Liver (tissue), 9 donors: ENCODE measurements around the gene TRIM17. TPM values are rescaled to one million over a fixed set of nuclear protein-coding genes. Genes with fewer than 3 reads are reported as not detected.

Experiments used
- DNase-seq: peaks from one replicate; pipeline ENCODE4 v3.0.0-alpha.2; 2017; ENCODE audit warnings: low spot score
- H3K27ac ChIP-seq, 2 donors: one replicate each; pipeline ENCODE4 v1.7.0; 2013; ENCODE audit warnings: inconsistent platforms in 2 of 2, low read length in 2 of 2, control low read depth in 1 of 2, low read depth in 1 of 2, mild to moderate bottlenecking in 1 of 2
- H3K27me3 ChIP-seq, 4 donors: one replicate each; pipeline versions ENCODE4 v1.6.1 to v1.7.0; 2013; ENCODE audit warnings: low read length in 3 of 4, inconsistent platforms in 1 of 4, mild to moderate bottlenecking in 1 of 4, moderate library complexity in 1 of 4; ENCODE audit not compliant: control insufficient read depth in 4 of 4, insufficient read depth in 4 of 4
- H3K36me3 ChIP-seq, 4 donors: one replicate each; pipeline versions ENCODE4 v1.6.1 to v1.7.0; 2013; ENCODE audit warnings: low read length in 3 of 4, mild to moderate bottlenecking in 3 of 4, low read depth in 1 of 4, moderate library complexity in 1 of 4; ENCODE audit not compliant: control insufficient read depth in 4 of 4, insufficient read depth in 3 of 4
- H3K4me1 ChIP-seq, 4 donors: one replicate each; pipeline versions ENCODE4 v1.6.1 to v1.7.0; 2013; ENCODE audit warnings: low read length in 3 of 4, mild to moderate bottlenecking in 3 of 4, moderate library complexity in 1 of 4; ENCODE audit not compliant: control insufficient read depth in 4 of 4, insufficient read depth in 4 of 4
- H3K4me3 ChIP-seq, 3 donors: one replicate each; pipeline versions ENCODE4 v1.6.1 to v1.7.0; 2013; ENCODE audit warnings: low read length in 3 of 3, control low read depth in 1 of 3, low read depth in 1 of 3, mild to moderate bottlenecking in 1 of 3
- H3K9ac ChIP-seq, 2 donors: one replicate each; pipeline ENCODE4 v1.7.0; 2013; ENCODE audit warnings: low read length in 2 of 2, mild to moderate bottlenecking in 2 of 2, moderate library complexity in 2 of 2, control low read depth in 1 of 2, low read depth in 1 of 2
- H3K9me3 ChIP-seq, 4 donors: one replicate each; pipeline versions ENCODE4 v1.6.1 to v1.7.0; 2013; ENCODE audit warnings: low read length in 3 of 4; ENCODE audit not compliant: control insufficient read depth in 4 of 4
- CTCF ChIP-seq: fragments of 150-350 bp; IDR thresholded peaks from 2 replicates; pipeline ENCODE4 v1.5.1; 2017; ENCODE audit warnings: improper control_type of control experiment, low read depth, low read length; ENCODE audit not compliant: missing input control
- EGR1 ChIP-seq, 2 donors: IDR thresholded peaks; 2 replicates each; pipeline ENCODE4 v1.6.1; 2016 to 2018; ENCODE audit warnings: antibody characterized with exemption in 2 of 2, low read depth in 2 of 2
- HNF4A ChIP-seq, 2 donors: conservative IDR thresholded peaks; 2 replicates each; pipeline ENCODE4 v1.6.1; 2016; ENCODE audit warnings: antibody characterized with exemption in 2 of 2, mild to moderate bottlenecking in 2 of 2
- HNF4G ChIP-seq: IDR thresholded peaks from 2 replicates; pipeline ENCODE4 v1.6.1; 2016; ENCODE audit warnings: antibody characterized with exemption
- JUND ChIP-seq, 2 donors: IDR thresholded peaks; 2 replicates each; pipeline ENCODE4 v1.6.1; 2016; ENCODE audit warnings: antibody characterized with exemption in 2 of 2
- MAX ChIP-seq: IDR thresholded peaks from 2 replicates; pipeline ENCODE4 v1.6.1; 2016; ENCODE audit warnings: antibody characterized with exemption
- RAD21 ChIP-seq, 2 donors: IDR thresholded peaks; 2 replicates each; pipeline ENCODE4 v1.6.1; 2016; ENCODE audit warnings: antibody characterized with exemption in 2 of 2, mild to moderate bottlenecking in 2 of 2
- RXRA ChIP-seq, 2 donors: IDR thresholded peaks; 2 replicates each; pipeline ENCODE4 v1.6.1; 2017 to 2018; ENCODE audit warnings: antibody characterized with exemption in 2 of 2, mild to moderate bottlenecking in 1 of 2
- SP1 ChIP-seq: IDR thresholded peaks from 2 replicates; pipeline ENCODE4 v1.6.1; 2018; ENCODE audit warnings: antibody characterized with exemption, mild to moderate bottlenecking
- TAF1 ChIP-seq: conservative IDR thresholded peaks from 2 replicates; pipeline ENCODE4 v1.6.1; 2016; ENCODE audit warnings: antibody characterized with exemption, mild to moderate bottlenecking
- YY1 ChIP-seq: IDR thresholded peaks from 2 replicates; pipeline ENCODE4 v1.6.1; 2016; ENCODE audit warnings: antibody characterized with exemption, mild to moderate bottlenecking
- WGBS: extraction: QIAGEN DNeasy Blood & Tissue Kit; methylation state at CpG from one replicate; pipeline ENCODE4 v1.1.7; 2013; 5-methylcytosine and 5-hydroxymethylcytosine counted together
- polyA plus RNA-seq, 2 donors: library from polyadenylated mRNA; stranded (reverse) in 1 of 2; unstranded in 1 of 2; fragments of 200-250 nt in 1 of 2; fragments of >200 nt in 1 of 2; fragmentation: Nextera tagmentation in 1 of 2; extraction: Ambion mirVana in 1 of 2; gene quantifications; one replicate each; pipeline versions ENCODE4 v1.2.1 to v1.2.3, GENCODE V29; 2013 to 2015
- total RNA-seq, 2 donors: library from RNA; depleted of rRNA; stranded (reverse); fragments of >200 nt; gene quantifications; one replicate each; pipeline ENCODE4 v1.2.3, GENCODE V29; 2014
- donor health status: healthy.
- donor health status: healthy.
- donor health status: healthy.
- donor health status: healthy.
- donor health status: healthy.

Gene TRIM17
- total and polyA plus RNA-seq, 4 donors: 0.08 to 0.49 TPM; not detected in 2

GRCh38 chr1:228424685-228425660 lies 8.3 kb upstream of the TRIM17 start (continued):
- no peak for TF ChIP-seq CTCF

GRCh38 chr1:228423404-228424053 lies 6.9 kb upstream of the TRIM17 start:
- TF ChIP-seq SP1 (peak; percentile 69), RXRA (IDR thresholded peaks at IDR 0.05) (peak; percentile 80 to 81), JUND (IDR thresholded peaks at IDR 0.05) (peak in 1 of 2 donors; percentile 21), MAX (peak; percentile 66), EGR1 (IDR thresholded peaks at IDR 0.05; ENCODE audit: low read depth in 2 of 2) (peak in 1 of 2 donors; percentile 23), YY1 (no peak), CTCF (no peak), HNF4A (conservative IDR thresholded peaks at IDR 0.05) (peak; percentile 84 to 87), RAD21 (IDR thresholded peaks at IDR 0.05) (peak in 1 of 2 donors; percentile 28)
- no peak overlapping the region for H3K27ac ChIP-seq
- H3K4me3 ChIP-seq: no peak overlapping the region
- no peaks in the 10 kb centered on the region for H3K36me3 ChIP-seq
- peak overlapping the region in 1 of 2 donors; percentile 20 for H3K9ac ChIP-seq
- DNase-seq: no peak
- 48% methylated on average over 7 of the region's 7 CpGs for WGBS
- H3K9me3 ChIP-seq: no peaks in the 10 kb centered on the region
- H3K4me1 ChIP-seq: peaks cover 0 to 13% (median 9%) of the 10 kb centered on the region in 4 donors
- H3K27me3 ChIP-seq: no peaks in the 10 kb centered on the region

- Histone ChIP-seq H3K27ac (no peak overlapping the region), H3K9me3 (no peaks in the 10 kb centered on the region), H3K4me1 (peaks cover 2 to 13% (median 9%) of the 10 kb centered on the region in 4 donors), H3K27me3 (peaks cover 0 to 2% (median under 1%) of the 10 kb centered on the region in 4 donors), H3K4me3 (no peak overlapping the region), H3K36me3 (no peaks in the 10 kb centered on the region), H3K9ac (no peak overlapping the region)
- TF ChIP-seq MAX (no peak), HNF4G (no peak), SP1 (no peak), TAF1 (no peak)
- 91% methylated on average over 7 of the region's 7 CpGs for WGBS
- no peak for DNase-seq
Measured at GRCh38 chr1:228420968-228421826, 4.5 kb upstream of the TRIM17 start.
